Measurements from ENCODE around the gene OR8G1.
"Not testable (repeated sequence)": the region's sequence is repeated elsewhere in the genome, so short reads cannot be mapped to it uniquely, and the experiment has no call there.

OR8G1 gene

DNA sequence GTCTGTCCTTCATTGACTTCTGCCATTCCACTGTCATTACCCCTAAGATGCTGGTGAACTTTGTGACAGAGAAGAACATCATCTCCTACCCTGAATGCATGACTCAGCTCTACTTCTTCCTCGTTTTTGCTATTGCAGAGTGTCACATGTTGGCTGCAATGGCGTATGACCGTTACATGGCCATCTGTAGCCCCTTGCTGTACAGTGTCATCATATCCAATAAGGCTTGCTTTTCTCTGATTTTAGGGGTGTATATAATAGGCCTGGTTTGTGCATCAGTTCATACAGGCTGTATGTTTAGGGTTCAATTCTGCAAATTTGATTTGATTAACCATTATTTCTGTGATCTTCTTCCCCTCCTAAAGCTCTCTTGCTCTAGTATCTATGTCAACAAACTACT is 9.0 kb downstream of the OR8G1 start:
- not testable (repeated sequence) for DNase-seq

GRCh38 chr11:124256076-124256475 is 15.2 kb downstream of the OR8G1 start, which contains the start of gene OR8G5:
TSS of gene OR8G5 (plus strand) at chr11:124256376. CDS start at chr11:124264932, 8,556 bp downstream.
- no peak for DNase-seq

GRCh38 chr11:124265041-124265440 is 24.1 kb downstream of the OR8G1 start:
- DNase-seq = not testable (repeated sequence)

GRCh38 chr11:124270886-124271285 is 30.0 kb downstream of the OR8G1 start:
- not testable (repeated sequence) for DNase-seq

DNA sequence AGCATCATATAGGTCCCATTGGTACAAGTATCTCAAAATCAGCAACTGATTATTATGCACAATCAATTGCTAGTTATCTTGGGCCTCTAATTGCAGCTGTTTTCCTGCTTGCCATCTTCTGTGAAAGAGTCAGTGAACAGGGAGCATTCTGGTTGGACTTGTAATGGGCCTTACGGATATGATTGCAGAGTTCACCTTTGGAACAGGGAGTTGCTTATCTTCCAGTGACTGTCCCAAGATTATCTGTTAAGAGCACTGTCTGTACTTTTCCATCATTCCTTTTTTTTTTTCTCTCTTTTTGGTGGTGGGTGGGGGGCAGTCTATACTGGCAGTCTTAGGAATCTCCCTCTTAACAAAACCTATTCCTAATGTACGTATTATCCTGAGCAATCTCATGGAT is 33.1 kb downstream of the OR8G1 start:
- no peak for DNase-seq

DNA sequence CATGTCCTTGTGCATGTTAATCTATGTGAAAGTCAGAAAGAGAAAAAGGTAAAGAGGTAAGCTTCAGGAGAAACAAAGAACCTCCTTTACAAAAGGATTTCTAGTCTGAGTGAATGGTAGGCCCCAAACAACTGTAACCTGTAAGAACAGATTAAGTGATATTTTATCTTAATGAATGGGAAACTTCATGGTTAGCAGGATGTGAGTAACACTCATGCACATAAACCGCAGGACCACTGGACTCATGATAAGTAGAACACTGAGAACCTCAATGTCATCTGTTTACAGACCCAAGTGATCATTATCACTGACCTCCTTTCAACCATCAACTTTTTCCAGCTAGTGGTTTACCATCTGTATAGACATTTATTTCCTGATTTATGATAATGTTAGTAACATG is 35.2 kb downstream of the OR8G1 start:
- DNase-seq = no peak

DNA sequence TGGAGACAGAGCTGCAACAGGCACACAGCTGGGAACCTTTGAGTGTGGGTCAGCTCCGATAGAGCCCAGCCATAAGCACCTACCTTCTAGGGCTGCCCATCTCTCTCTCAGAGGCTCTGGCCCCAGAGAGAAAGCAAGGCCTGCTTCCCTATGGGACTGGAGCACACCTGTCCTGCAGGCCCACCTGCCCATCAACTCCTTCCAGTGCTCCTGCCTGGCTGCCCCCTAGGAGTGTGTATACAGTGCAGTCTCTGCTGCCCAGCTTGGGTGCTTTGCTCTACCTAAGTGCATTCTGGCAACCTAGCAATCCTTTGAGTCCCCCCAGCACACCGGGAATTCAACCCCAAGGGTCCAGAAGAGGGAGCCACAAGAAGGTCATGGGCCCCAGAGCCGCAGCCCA is 36.3 kb downstream of the OR8G1 start:
- DNase-seq = no peak

GRCh38 chr11:124277804-124278203 is 36.9 kb downstream of the OR8G1 start:
- peak; percentile 59 for DNase-seq

GRCh38 chr11:124278261-124278660 is 37.4 kb downstream of the OR8G1 start:
- no peak for DNase-seq

- peak; percentile 49 for DNase-seq
Measured at GRCh38 chr11:124285610-124286344, 44.9 kb downstream of the OR8G1 start.

DNA sequence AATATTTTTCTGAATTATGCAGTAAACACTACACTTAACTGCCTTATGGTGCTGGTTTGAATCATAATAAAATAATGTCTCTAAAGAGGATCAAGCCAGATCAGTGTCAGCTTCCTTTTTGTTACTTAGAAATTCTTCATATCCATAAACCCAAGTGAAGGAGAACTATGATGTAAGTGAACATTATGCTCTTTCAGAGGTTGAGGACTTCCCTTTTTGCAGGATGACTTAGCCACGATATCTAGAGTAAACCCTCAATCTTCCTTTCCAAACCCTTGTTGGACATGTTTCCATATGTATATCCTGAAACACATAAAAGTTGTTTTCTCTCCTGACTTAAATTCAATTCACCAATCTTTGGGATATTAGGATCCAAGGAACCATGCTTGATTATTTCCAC is 53.8 kb downstream of the OR8G1 start:
- DNase-seq = no peak

DNA sequence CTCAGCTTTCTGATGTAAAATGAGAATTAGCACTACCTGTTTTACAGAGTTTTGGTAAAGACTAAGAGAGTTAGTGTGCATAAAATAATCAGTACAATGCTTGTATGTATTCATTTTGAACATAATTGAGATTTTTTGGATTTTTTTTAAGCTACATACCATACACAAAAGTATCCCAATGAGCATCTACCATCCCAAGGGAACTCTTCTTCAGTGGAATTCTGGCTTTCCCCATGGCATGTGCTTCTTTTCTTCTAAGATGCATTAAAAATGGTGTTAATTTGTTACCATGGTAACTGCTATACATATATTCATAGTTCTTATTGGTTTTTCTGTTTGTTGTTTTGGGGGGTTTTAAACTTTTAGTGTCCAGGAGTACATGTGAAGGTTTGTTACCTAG is 55.1 kb downstream of the OR8G1 start:
- DNase-seq = no peak

- DNase-seq = no peak
Measured at GRCh38 chr11:124297921-124298320, 57.0 kb downstream of the OR8G1 start.

GRCh38 chr11:124301548-124301947 is 60.7 kb downstream of the OR8G1 start:
- DNase-seq = peak; percentile 13

DNA sequence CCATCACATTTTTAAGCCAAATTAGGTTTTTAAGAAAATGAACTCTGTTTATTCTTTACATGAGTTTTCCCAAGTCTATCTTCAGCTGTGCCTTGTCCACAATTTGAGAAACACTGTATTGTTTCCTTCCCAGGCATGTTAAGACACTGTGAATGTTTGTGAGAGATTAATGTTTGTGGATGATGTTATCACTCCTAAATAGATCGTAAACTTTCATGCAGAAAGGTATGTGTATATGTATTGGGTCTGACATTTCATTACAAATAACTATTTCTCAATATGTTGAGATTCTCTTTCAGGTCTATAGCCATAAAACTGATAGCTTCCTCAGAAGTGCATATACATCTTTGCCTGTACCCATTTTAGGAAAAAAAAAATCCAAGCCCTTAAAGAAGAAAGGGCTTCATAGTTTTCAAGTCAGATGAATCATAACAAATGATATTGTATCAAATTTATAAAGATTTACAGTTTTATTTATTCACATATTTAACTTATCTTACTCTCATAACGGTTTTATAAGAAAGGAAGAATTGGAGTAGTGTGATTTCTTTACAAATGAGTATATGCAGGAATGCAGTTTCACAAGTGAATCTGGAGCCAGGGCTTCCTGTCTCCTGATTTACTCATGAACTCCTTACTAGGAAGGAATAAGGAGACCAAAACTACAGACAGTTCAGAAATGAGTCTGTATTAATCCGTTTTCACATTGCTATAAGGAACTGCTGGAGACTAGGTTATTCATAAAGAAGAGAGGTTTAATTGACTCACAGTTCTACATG is 61.6 kb downstream of the OR8G1 start:
- no peak for DNase-seq

Measured in DMS53 (cell line).